ENCODE results near the gene USP32.

DNA sequence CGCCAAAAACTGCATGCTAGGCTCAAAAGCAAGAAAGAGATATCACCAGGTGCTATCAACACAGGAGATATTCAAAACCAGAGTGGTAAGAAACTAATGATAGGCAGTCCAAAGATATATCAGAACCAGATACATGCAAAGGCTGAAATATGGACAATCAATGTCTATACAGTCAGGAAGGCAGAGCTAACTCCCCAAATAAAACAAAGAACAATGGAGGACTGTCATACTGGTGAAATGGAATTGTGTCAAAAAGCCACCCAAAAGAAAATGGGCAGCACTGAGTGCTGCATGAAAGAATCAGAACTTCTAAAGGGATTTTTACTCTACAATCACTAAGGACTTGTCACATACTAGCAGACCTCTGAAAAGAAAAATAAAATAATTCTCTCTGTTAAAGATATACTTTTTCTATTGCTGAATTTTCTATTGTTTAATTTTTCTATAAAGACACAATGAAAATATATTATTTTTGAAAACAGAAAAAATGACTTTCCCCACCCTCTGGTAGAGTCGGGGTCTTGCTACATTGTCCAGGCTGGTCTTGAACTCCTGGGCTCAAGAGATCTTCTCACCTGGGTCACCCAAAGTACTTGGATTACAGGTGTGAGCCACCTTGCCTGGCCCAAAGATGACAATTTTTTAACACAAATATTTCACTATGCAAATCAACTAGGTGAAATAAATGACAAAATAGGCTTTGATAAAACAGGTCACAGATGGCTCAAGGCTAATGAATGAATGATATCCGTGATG lies 98.2 kb downstream of the USP32 start:
- TF ChIP-seq RAD21 (IDR thresholded peaks at IDR 0.05) = no peak
- TF ChIP-seq, protein P1, sequence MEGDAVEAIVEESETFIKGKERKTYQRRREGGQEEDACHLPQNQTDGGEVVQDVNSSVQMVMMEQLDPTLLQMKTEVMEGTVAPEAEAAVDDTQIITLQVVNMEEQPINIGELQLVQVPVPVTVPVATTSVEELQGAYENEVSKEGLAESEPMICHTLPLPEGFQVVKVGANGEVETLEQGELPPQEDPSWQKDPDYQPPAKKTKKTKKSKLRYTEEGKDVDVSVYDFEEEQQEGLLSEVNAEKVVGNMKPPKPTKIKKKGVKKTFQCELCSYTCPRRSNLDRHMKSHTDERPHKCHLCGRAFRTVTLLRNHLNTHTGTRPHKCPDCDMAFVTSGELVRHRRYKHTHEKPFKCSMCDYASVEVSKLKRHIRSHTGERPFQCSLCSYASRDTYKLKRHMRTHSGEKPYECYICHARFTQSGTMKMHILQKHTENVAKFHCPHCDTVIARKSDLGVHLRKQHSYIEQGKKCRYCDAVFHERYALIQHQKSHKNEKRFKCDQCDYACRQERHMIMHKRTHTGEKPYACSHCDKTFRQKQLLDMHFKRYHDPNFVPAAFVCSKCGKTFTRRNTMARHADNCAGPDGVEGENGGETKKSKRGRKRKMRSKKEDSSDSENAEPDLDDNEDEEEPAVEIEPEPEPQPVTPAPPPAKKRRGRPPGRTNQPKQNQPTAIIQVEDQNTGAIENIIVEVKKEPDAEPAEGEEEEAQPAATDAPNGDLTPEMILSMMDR (IDR thresholded peaks at IDR 0.05; ENCODE audit: low read depth, low read length, missing input control) = no peak
- no peak for TF ChIP-seq YY1 (IDR thresholded peaks at IDR 0.05)
- TF ChIP-seq, protein P2, sequence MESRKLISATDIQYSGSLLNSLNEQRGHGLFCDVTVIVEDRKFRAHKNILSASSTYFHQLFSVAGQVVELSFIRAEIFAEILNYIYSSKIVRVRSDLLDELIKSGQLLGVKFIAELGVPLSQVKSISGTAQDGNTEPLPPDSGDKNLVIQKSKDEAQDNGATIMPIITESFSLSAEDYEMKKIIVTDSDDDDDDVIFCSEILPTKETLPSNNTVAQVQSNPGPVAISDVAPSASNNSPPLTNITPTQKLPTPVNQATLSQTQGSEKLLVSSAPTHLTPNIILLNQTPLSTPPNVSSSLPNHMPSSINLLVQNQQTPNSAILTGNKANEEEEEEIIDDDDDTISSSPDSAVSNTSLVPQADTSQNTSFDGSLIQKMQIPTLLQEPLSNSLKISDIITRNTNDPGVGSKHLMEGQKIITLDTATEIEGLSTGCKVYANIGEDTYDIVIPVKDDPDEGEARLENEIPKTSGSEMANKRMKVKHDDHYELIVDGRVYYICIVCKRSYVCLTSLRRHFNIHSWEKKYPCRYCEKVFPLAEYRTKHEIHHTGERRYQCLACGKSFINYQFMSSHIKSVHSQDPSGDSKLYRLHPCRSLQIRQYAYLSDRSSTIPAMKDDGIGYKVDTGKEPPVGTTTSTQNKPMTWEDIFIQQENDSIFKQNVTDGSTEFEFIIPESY (IDR thresholded peaks at IDR 0.05) = no peak
- TF ChIP-seq MAX (IDR thresholded peaks at IDR 0.05) = no peak
- TF ChIP-seq TAF1 (conservative IDR thresholded peaks at IDR 0.05) = no peak
- TF ChIP-seq, protein P3, sequence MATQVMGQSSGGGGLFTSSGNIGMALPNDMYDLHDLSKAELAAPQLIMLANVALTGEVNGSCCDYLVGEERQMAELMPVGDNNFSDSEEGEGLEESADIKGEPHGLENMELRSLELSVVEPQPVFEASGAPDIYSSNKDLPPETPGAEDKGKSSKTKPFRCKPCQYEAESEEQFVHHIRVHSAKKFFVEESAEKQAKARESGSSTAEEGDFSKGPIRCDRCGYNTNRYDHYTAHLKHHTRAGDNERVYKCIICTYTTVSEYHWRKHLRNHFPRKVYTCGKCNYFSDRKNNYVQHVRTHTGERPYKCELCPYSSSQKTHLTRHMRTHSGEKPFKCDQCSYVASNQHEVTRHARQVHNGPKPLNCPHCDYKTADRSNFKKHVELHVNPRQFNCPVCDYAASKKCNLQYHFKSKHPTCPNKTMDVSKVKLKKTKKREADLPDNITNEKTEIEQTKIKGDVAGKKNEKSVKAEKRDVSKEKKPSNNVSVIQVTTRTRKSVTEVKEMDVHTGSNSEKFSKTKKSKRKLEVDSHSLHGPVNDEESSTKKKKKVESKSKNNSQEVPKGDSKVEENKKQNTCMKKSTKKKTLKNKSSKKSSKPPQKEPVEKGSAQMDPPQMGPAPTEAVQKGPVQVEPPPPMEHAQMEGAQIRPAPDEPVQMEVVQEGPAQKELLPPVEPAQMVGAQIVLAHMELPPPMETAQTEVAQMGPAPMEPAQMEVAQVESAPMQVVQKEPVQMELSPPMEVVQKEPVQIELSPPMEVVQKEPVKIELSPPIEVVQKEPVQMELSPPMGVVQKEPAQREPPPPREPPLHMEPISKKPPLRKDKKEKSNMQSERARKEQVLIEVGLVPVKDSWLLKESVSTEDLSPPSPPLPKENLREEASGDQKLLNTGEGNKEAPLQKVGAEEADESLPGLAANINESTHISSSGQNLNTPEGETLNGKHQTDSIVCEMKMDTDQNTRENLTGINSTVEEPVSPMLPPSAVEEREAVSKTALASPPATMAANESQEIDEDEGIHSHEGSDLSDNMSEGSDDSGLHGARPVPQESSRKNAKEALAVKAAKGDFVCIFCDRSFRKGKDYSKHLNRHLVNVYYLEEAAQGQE (IDR thresholded peaks at IDR 0.05) = no peak
- TF ChIP-seq ATF3 (IDR thresholded peaks at IDR 0.05) = no peak
- TF ChIP-seq JUND (IDR thresholded peaks at IDR 0.05) = no peak
- TF ChIP-seq RXRA (IDR thresholded peaks at IDR 0.05) = no peak
- no peak for TF ChIP-seq HNF4A (conservative IDR thresholded peaks at IDR 0.05)
- TF ChIP-seq SP1 (IDR thresholded peaks at IDR 0.05) = no peak
- no peak for TF ChIP-seq GABPA (IDR thresholded peaks at IDR 0.05 in 1 of 2, conservative IDR thresholded peaks at IDR 0.05 in 1 of 2)
- TF ChIP-seq NR2F2 (IDR thresholded peaks at IDR 0.05) = no peak
